K562 (cell line): ENCODE measurements around the gene PDE11A. TPM values are rescaled to one million over a fixed set of nuclear protein-coding genes. Genes with fewer than 3 reads are reported as not detected.

Source experiments
- BCOR ChIP-seq: fragments of 450-650 bp; IDR thresholded peaks from 2 replicates; pipeline ENCODE4 v1.6.1; 2016
- HNRNPK ChIP-seq: fragments of 200-400 bp; formaldehyde crosslinking; IDR thresholded peaks from one replicate; pipeline ENCODE4 v1.6.1; 2018; ENCODE audit warnings: mild to moderate bottlenecking, low read depth, low read length; ENCODE audit not compliant: poor library complexity, severe bottlenecking
- KLF10 ChIP-seq: fragments of 250-450 bp; sonication (Bioruptor Pico); IDR thresholded peaks from 2 replicates; pipeline ENCODE4 v1.6.1; 2021; ENCODE audit warnings: matching md5 sums
- RHOXF2B ChIP-seq: fragments of 250-450 bp; sonication (Bioruptor Pico); conservative IDR thresholded peaks from 2 replicates; pipeline ENCODE4 v1.5.1; 2021
- ZNF347 ChIP-seq: fragments of 450-650 bp; formaldehyde crosslinking; IDR thresholded peaks from 2 replicates; pipeline ENCODE4 v1.4.0; 2020; ENCODE audit warnings: low read depth, mild to moderate bottlenecking, moderate library complexity
- polyA plus RNA-seq, 8 experiments: library from polyadenylated mRNA; depleted of rRNA in 4 of 8; stranded (reverse) in 5 of 8; unstranded in 3 of 8; fragments of >200 nt; fragmentation: Nextera tagmentation in 2 of 8; fragmentation: Illumina TruSeq in 1 of 8; extraction: Ambion mirVana in 2 of 8; extraction: Trizol in 1 of 8; gene quantifications; 2 replicates each; pipeline versions ENCODE4 v1.2.1 to v1.2.3, GENCODE V29; 2011 to 2014; ENCODE audit warnings: inconsistent platforms in 1 of 8, missing spikeins in 1 of 8
- total RNA-seq, 7 experiments: library from RNA; depleted of rRNA in 6 of 7; stranded (reverse); fragments of >200 nt in 6 of 7; fragmentation: Illumina TruSeq in 2 of 7; extraction: Trizol in 2 of 7; gene quantifications; 2 replicates each; pipeline versions ENCODE4 v1.2.1 to v1.2.3, GENCODE V29; 2011 to 2021; ENCODE audit warnings: low replicate concordance in 1 of 7
- TF ChIP-seq, protein P1 (sequence below), 2 experiments: fragments of 450-650 bp; formaldehyde crosslinking in 1 of 2; IDR thresholded peaks; 2 replicates each; pipeline versions ENCODE4 v1.4.0 to v1.6.1; 2014 to 2020; ENCODE audit warnings: mild to moderate bottlenecking in 2 of 2, borderline replicate concordance in 1 of 2, low read depth in 1 of 2
- TF ChIP-seq, protein P2 (sequence below): sonication (generic); formaldehyde crosslinking; IDR thresholded peaks from 2 replicates; pipeline ENCODE4 v1.8.1; 2022; ENCODE audit warnings: missing genetic modification reagents
- TF ChIP-seq, protein P3 (sequence below): sonication (generic); formaldehyde crosslinking; IDR thresholded peaks from 2 replicates; pipeline ENCODE4 v1.8.1; 2023; ENCODE audit warnings: mild to moderate bottlenecking, missing genetic modification reagents

The PDE11A gene
- total and polyA plus RNA-seq, 9 of the 15 experiments (the other 6 are each of a cell fraction or from before 2014, with no cell fraction given), result 3.2 to 22.1 (median 5.7) TPM

DNA sequence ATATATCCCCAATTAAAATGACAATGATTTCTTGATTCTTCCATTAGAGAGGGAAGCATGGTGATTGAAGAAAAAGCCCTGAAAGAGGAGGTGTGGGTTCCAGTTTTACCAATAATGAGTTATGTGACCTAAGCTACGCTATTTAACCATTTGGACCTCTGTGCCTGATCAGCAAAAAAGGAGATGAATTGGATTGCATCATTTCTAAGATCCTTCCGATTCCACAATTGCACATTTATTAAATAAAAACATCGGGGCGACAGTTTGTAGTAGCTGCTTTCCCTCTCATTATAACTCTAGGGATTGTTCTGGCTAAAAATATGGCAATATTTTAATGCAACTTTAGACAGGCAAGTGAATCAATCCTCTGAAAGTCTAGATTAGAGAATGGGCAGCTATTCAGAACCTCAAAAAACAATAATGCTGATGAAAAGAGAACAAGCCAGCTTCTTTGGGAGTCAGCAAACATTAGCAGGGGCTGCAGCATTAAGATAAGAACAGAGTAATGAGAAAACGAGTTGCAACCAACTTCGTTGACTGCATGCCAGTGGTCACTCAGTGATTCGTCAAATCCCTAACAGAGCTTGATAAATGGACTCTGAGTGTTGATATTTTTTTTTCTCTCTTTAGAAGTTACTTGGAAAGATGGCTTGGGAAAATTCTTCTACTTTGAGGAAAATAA is 378.8 kb downstream of the PDE11A start (continued):
- TF ChIP-seq, protein P1, sequence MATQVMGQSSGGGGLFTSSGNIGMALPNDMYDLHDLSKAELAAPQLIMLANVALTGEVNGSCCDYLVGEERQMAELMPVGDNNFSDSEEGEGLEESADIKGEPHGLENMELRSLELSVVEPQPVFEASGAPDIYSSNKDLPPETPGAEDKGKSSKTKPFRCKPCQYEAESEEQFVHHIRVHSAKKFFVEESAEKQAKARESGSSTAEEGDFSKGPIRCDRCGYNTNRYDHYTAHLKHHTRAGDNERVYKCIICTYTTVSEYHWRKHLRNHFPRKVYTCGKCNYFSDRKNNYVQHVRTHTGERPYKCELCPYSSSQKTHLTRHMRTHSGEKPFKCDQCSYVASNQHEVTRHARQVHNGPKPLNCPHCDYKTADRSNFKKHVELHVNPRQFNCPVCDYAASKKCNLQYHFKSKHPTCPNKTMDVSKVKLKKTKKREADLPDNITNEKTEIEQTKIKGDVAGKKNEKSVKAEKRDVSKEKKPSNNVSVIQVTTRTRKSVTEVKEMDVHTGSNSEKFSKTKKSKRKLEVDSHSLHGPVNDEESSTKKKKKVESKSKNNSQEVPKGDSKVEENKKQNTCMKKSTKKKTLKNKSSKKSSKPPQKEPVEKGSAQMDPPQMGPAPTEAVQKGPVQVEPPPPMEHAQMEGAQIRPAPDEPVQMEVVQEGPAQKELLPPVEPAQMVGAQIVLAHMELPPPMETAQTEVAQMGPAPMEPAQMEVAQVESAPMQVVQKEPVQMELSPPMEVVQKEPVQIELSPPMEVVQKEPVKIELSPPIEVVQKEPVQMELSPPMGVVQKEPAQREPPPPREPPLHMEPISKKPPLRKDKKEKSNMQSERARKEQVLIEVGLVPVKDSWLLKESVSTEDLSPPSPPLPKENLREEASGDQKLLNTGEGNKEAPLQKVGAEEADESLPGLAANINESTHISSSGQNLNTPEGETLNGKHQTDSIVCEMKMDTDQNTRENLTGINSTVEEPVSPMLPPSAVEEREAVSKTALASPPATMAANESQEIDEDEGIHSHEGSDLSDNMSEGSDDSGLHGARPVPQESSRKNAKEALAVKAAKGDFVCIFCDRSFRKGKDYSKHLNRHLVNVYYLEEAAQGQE (IDR thresholded peaks at IDR 0.05; ENCODE audit: borderline replicate concordance), result peak; percentile 79
- TF ChIP-seq, protein P1 (CRISPR knock-in tag; IDR thresholded peaks at IDR 0.05; ENCODE audit: low read depth), result no peak
- no peak for TF ChIP-seq HNRNPK
- TF ChIP-seq KLF10 (CRISPR knock-in tag), result no peak
- TF ChIP-seq BCOR, result no peak
- TF ChIP-seq RHOXF2B (CRISPR knock-in tag), result no peak
- TF ChIP-seq, protein P2, sequence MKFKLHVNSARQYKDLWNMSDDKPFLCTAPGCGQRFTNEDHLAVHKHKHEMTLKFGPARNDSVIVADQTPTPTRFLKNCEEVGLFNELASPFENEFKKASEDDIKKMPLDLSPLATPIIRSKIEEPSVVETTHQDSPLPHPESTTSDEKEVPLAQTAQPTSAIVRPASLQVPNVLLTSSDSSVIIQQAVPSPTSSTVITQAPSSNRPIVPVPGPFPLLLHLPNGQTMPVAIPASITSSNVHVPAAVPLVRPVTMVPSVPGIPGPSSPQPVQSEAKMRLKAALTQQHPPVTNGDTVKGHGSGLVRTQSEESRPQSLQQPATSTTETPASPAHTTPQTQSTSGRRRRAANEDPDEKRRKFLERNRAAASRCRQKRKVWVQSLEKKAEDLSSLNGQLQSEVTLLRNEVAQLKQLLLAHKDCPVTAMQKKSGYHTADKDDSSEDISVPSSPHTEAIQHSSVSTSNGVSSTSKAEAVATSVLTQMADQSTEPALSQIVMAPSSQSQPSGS (CRISPR knock-in tag), result no peak
- TF ChIP-seq ZNF347 (CRISPR knock-in tag), result no peak
- TF ChIP-seq, protein P3, sequence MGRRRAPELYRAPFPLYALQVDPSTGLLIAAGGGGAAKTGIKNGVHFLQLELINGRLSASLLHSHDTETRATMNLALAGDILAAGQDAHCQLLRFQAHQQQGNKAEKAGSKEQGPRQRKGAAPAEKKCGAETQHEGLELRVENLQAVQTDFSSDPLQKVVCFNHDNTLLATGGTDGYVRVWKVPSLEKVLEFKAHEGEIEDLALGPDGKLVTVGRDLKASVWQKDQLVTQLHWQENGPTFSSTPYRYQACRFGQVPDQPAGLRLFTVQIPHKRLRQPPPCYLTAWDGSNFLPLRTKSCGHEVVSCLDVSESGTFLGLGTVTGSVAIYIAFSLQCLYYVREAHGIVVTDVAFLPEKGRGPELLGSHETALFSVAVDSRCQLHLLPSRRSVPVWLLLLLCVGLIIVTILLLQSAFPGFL (CRISPR knock-in tag), result no peak
